Measurements from ENCODE around the gene CDC42BPA.

DNA sequence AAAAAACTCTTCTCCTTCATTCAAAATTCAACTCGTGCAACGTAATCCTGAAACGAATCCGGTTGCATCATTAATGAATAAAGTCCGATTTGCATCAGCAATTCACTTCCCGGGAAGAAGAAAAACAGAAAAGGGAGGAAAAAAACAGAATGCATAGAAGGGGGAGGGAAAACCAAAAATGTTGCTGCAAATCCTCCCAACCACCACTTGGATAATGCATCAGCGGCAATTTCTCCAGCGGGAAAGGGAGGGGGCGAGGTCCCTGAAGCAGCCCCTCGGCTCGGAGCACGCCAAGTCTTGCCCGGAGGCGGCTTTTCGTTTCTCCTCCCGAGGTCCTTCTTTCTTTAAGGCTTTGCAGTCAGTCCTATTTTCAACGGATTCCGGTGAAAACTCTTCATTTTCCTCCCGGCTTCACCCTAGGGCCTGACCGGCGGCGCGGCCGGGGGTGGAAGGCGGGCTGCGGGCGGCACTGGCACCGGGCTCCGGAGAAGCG lies 723 bp downstream of the CDC42BPA start:
- TF ChIP-seq CTCF (IDR thresholded peaks at IDR 0.05), result peak in 2 of 3 donors; percentile 40 to 41
- TF ChIP-seq POLR2A (IDR thresholded peaks at IDR 0.05), result no peak
